CD8-positive, alpha-beta memory T cell (primary cell): ENCODE results near the gene MLYCD. TPM values are rescaled to one million over a fixed set of nuclear protein-coding genes. Genes with fewer than 3 reads are reported as not detected.

Experiments
- CTCF ChIA-PET: fragments of 350-600 bp; sonication (Branson Sonifier 250); formaldehyde crosslinking; loops from one replicate; lab custom pipeline; 2021; ENCODE audit warnings: antibody characterized with exemption; lab: Charles Lee
- POLR2A ChIA-PET: fragments of 350-600 bp; sonication (Branson Sonifier 250); formaldehyde crosslinking; loops from one replicate; lab custom pipeline; 2021; ENCODE audit warnings: antibody characterized with exemption; lab: Charles Lee
- DNase-seq, 5 donors: peaks; one replicate each; pipeline versions ENCODE4 v3.0.0 to v3.0.0-alpha.2; 2020 to 2022; ENCODE audit warnings: mixed read lengths in 1 of 5
- H3K27ac ChIP-seq: one replicate; pipeline ENCODE4 v1.7.0; 2013; ENCODE audit warnings: low read depth, mild to moderate bottlenecking, low read length, moderate library complexity
- H3K27me3 ChIP-seq: 2 replicates; pipeline ENCODE4 v1.7.0; 2013; ENCODE audit warnings: low read length, mild to moderate bottlenecking; ENCODE audit not compliant: insufficient read depth, poor library complexity, severe bottlenecking
- H3K36me3 ChIP-seq: 2 replicates; pipeline ENCODE4 v1.7.0; 2013; ENCODE audit warnings: mild to moderate bottlenecking, low read length, moderate library complexity; ENCODE audit not compliant: insufficient read depth
- H3K4me1 ChIP-seq: 2 replicates; pipeline ENCODE4 v1.7.0; 2013; ENCODE audit warnings: mild to moderate bottlenecking, low read length, moderate library complexity; ENCODE audit not compliant: insufficient read depth
- H3K4me3 ChIP-seq: 2 replicates; pipeline ENCODE4 v1.7.0; 2013; ENCODE audit warnings: mild to moderate bottlenecking, low read length
- H3K9me3 ChIP-seq: 2 replicates; pipeline ENCODE4 v1.7.0; 2013; ENCODE audit warnings: mild to moderate bottlenecking, low read length
- H3K27ac Mint-ChIP-seq, 8 donors: one replicate each; pipeline ENCODE4 v1.8.0; 2020 to 2021; ENCODE audit warnings: mixed read lengths in 8 of 8, mild to moderate bottlenecking in 6 of 8, inconsistent platforms in 3 of 8, moderate library complexity in 3 of 8
- H3K27me3 Mint-ChIP-seq, 2 donors: one replicate each; pipeline ENCODE4 v1.8.0; 2020 to 2021; ENCODE audit warnings: mixed read lengths in 2 of 2, mild to moderate bottlenecking in 1 of 2, moderate library complexity in 1 of 2
- H3K36me3 Mint-ChIP-seq, 3 donors: one replicate each; pipeline ENCODE4 v1.8.0; 2020 to 2021; ENCODE audit warnings: mixed read lengths in 3 of 3, inconsistent platforms in 1 of 3, mild to moderate bottlenecking in 1 of 3
- H3K4me1 Mint-ChIP-seq, 3 donors: one replicate each; pipeline ENCODE4 v1.8.0; 2020 to 2021; ENCODE audit warnings: mixed read lengths in 3 of 3, inconsistent platforms in 1 of 3, mild to moderate bottlenecking in 1 of 3
- H3K4me3 Mint-ChIP-seq, 7 donors: one replicate each; pipeline ENCODE4 v1.8.0; 2020 to 2021; ENCODE audit warnings: mixed read lengths in 7 of 7, mild to moderate bottlenecking in 6 of 7, moderate library complexity in 4 of 7, inconsistent platforms in 2 of 7
- H3K9me3 Mint-ChIP-seq, 5 donors: one replicate each; pipeline ENCODE4 v1.8.0; 2020 to 2022; ENCODE audit warnings: mixed read lengths in 5 of 5, mild to moderate bottlenecking in 3 of 5, moderate library complexity in 2 of 5, inconsistent platforms in 1 of 5
- polyA plus RNA-seq: library from polyadenylated mRNA; unstranded; fragments of 300-500 nt; fragmentation: Illumina TruSeq; gene quantifications from one replicate; pipeline ENCODE4 v1.2.3, GENCODE V29; 2021
- total RNA-seq, 2 experiments: library from RNA; stranded (reverse); gene quantifications; one replicate each; pipeline ENCODE4 v1.2.3, GENCODE V29; 2021

MLYCD gene
- total and polyA plus RNA-seq, 3 experiments from 2014 or later = 2.7 to 3.8 (median 3.8) TPM

DNA sequence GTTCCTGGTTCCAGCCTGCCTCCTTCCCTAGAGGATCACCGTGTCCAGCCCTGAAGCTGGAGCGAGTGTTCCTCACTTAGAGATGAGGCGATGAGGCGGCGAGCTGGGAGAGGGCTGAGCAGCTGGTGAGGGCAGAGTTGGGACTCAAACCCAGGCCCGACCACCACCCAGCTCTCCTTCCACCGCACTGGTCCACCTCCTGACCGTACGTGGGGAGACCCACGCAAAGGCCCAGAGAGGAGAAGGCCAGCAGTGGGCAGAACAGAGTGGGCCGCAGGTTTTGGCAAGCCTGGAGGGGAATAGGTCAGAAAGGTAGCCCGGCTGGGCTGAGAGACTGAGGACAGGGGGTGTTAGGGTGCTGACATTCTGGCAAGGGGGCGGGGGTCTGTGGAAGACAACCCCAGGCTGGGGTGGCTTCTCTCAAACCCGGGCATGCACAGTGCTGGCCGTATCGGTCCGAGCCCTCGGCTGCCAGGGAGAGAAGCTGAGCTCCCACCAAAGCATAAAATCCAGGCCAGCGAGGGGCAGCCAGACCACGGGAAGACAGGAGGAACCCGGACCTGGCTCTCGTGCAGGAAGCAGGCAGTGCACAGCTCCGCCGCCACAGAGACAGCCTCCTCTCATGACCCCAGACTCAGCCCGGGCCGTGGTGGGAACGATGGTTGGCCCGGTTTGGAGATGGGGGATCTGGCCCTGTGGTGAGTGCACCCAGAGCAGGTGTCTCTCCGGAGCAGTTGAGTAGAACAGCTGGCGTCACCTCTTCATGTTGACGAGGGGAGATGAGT is 24.9 kb downstream of the MLYCD start:
- Histone ChIP-seq H3K36me3 (peaks cover 12% of the 10 kb centered on the region), H3K4me1 (no peaks in the 10 kb centered on the region), H3K9me3 (no peaks in the 10 kb centered on the region), H3K27me3 (no peaks in the 10 kb centered on the region), H3K27ac (no peak overlapping the region), H3K4me3 (no peak overlapping the region)
- Mint-ChIP-seq H3K36me3 (peaks cover 11 to 38% (median 20%) of the 10 kb centered on the region in 3 donors), H3K27ac (peak overlapping the region in 1 of 8 donors; percentile 84), H3K4me3 (no peak overlapping the region), H3K9me3 (no peaks in the 10 kb centered on the region), H3K27me3 (no peaks in the 10 kb centered on the region), H3K4me1 (peaks cover 2 to 4% (median 3%) of the 10 kb centered on the region in 3 donors)
- ChIA-PET CTCF (no interaction called here), POLR2A (no interaction called here)
- DNase-seq = no peak

DNA sequence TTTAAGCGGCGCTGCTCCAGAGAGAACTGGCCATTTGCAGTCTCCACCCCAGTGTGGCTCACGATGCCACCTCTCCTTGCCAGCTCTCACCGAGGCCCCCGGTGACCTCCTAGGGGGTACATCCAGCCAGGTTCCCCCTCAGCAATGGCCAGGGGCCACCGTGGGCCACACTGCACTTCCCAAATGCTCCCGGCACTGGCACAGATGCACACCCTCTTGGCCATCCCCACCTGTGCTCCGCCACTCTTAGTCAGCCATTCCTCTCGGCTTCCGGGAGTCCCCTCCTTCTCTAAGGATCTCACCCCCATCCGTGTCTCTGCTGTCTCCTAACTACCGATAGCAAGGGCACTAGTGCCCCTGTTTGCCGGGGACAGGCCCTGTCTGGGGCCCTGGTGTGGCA is 25.8 kb downstream of the MLYCD start:
- Histone ChIP-seq H3K4me3 (no peak overlapping the region), H3K4me1 (no peaks in the 10 kb centered on the region), H3K27ac (no peak overlapping the region), H3K27me3 (no peaks in the 10 kb centered on the region), H3K9me3 (no peaks in the 10 kb centered on the region), H3K36me3 (peaks cover 3% of the 10 kb centered on the region)
- Mint-ChIP-seq H3K27me3 (no peaks in the 10 kb centered on the region), H3K27ac (peak overlapping the region in 2 of 8 donors; percentile 51 to 65), H3K4me3 (no peak overlapping the region), H3K9me3 (no peaks in the 10 kb centered on the region), H3K36me3 (peaks cover 6 to 29% (median 11%) of the 10 kb centered on the region in 3 donors), H3K4me1 (peaks cover 2 to 4% (median 3%) of the 10 kb centered on the region in 3 donors)
- CTCF ChIA-PET = no interaction called here
- POLR2A ChIA-PET = no interaction called here
- no peak for DNase-seq

GRCh38 chr16:83925095-83925905 is 26.4 kb downstream of the MLYCD start:
- Histone ChIP-seq H3K9me3 (no peaks in the 10 kb centered on the region), H3K36me3 (no peaks in the 10 kb centered on the region), H3K27me3 (no peaks in the 10 kb centered on the region), H3K4me3 (no peak overlapping the region), H3K27ac (no peak overlapping the region), H3K4me1 (no peaks in the 10 kb centered on the region)
- ChIA-PET POLR2A (no interaction called here), CTCF (interaction anchor here (1.3 kb wide), 1 partner anchor 99 kb away, joined by 3 read pairs; no protein-coding TSS in a partner anchor)
- Mint-ChIP-seq H3K36me3 (peaks cover 4 to 24% (median 8%) of the 10 kb centered on the region in 3 donors), H3K4me3 (no peak overlapping the region), H3K9me3 (no peaks in the 10 kb centered on the region), H3K27ac (peak overlapping the region in 3 of 8 donors; percentile 41 to 92 (median 51)), H3K27me3 (peaks cover 0 to 3% of the 10 kb centered on the region in 2 donors), H3K4me1 (peaks cover 2 to 4% (median 3%) of the 10 kb centered on the region in 3 donors)
- DNase-seq = no peak

- Histone ChIP-seq H3K27me3 (no peaks in the 10 kb centered on the region), H3K4me1 (no peaks in the 10 kb centered on the region), H3K4me3 (no peak overlapping the region), H3K36me3 (no peaks in the 10 kb centered on the region), H3K9me3 (no peaks in the 10 kb centered on the region), H3K27ac (no peak overlapping the region)
- Mint-ChIP-seq H3K36me3 (peaks cover 0 to 20% (median 2%) of the 10 kb centered on the region in 3 donors), H3K27ac (peak overlapping the region in 2 of 8 donors; percentile 41 to 77), H3K9me3 (no peaks in the 10 kb centered on the region), H3K4me1 (peaks cover 2 to 4% (median 3%) of the 10 kb centered on the region in 3 donors), H3K27me3 (peaks cover 0 to 3% of the 10 kb centered on the region in 2 donors), H3K4me3 (no peak overlapping the region)
- CTCF ChIA-PET = interaction anchor here (0.9 to 1.8 kb wide), 4 partner anchors 11 to 100 kb away, joined by 3 to 5 read pairs (median 3); no protein-coding TSS in a partner anchor
- no peak for DNase-seq
- POLR2A ChIA-PET = no interaction called here
Observed at GRCh38 chr16:83925957-83926725, 27.2 kb downstream of the MLYCD start.

GRCh38 chr16:83926726-83927397 is 27.9 kb downstream of the MLYCD start:
- CTCF ChIA-PET = interaction anchor here (0.8 to 1.8 kb wide), 5 partner anchors 11 to 86 kb away, joined by 3 to 5 read pairs (median 3); no protein-coding TSS in a partner anchor
- no peak overlapping the region for H3K4me3 Mint-ChIP-seq
- H3K27me3 Mint-ChIP-seq = peaks cover 0 to 3% of the 10 kb centered on the region in 2 donors
- Histone ChIP-seq H3K9me3 (no peaks in the 10 kb centered on the region), H3K36me3 (no peaks in the 10 kb centered on the region), H3K27ac (no peak overlapping the region), H3K4me1 (no peaks in the 10 kb centered on the region), H3K4me3 (no peak overlapping the region), H3K27me3 (no peaks in the 10 kb centered on the region)
- DNase-seq = peak; percentile 16 to 57 (median 37)
- POLR2A ChIA-PET = no interaction called here
- peaks cover 2 to 4% (median 3%) of the 10 kb centered on the region in 3 donors for H3K4me1 Mint-ChIP-seq
- peak overlapping the region in 1 of 8 donors; percentile 77 for H3K27ac Mint-ChIP-seq
- H3K36me3 Mint-ChIP-seq = peaks cover 0 to 16% (median 0%) of the 10 kb centered on the region in 3 donors
- no peaks in the 10 kb centered on the region for H3K9me3 Mint-ChIP-seq

DNA sequence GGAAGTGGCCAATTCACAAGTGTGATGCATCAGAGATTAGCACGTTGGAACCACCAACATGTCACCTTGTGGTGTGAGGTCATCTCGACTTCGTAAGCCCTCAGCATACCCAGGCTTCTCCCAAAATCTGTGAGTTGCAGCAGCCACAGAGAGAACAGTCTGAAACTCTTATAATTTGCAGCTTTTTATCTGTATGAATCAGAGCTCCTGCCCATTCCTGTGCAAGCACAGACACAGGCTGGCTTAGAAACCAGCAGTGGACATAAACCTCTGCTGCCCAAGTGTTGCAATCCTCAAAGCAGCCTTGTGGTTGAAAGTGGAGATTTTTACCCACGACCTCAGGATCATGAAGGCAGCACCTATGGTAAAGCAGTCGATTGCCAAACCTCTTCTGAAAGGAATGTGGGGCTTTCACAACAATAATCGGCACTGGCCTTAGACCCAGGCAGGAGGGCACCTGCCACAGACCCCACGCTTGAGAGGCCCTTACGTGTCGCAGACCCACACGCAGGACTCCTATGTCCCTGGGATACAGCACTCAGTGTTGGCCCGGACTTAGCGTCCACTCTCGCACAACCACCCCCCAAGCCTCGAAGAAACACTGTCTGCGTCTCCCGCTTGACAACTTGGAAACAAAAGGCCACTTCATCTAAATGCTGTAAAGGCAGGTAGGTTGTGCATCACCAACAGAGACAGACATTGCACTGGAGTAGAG is 29.6 kb downstream of the MLYCD start:
- peaks cover 0 to 6% (median 0%) of the 10 kb centered on the region in 3 donors for H3K36me3 Mint-ChIP-seq
- CTCF ChIA-PET = no interaction called here

More for the DNA sequence above, 29.6 kb downstream of the MLYCD start:
- H3K4me3 ChIP-seq = no peak overlapping the region
- Mint-ChIP-seq H3K4me3 (no peak overlapping the region), H3K27ac (peak overlapping the region in 1 of 8 donors; percentile 6), H3K9me3 (no peaks in the 10 kb centered on the region), H3K27me3 (peaks cover 0 to 3% of the 10 kb centered on the region in 2 donors), H3K4me1 (peaks cover 2 to 4% (median 3%) of the 10 kb centered on the region in 3 donors)
- H3K9me3 ChIP-seq = no peaks in the 10 kb centered on the region
- POLR2A ChIA-PET = no interaction called here
- no peaks in the 10 kb centered on the region for H3K36me3 ChIP-seq
- H3K27ac ChIP-seq = no peak overlapping the region
- no peaks in the 10 kb centered on the region for H3K4me1 ChIP-seq
- no peaks in the 10 kb centered on the region for H3K27me3 ChIP-seq
- peak in 1 of 5 donors; percentile 41 for DNase-seq
